DND-41 (cell line): ENCODE measurements around the gene WDFY4.
"Not testable (repeated sequence)": the region's sequence is repeated elsewhere in the genome, so short reads cannot be mapped to it uniquely, and the experiment has no call there.

ENCODE experiments used
- ATAC-seq: fragments of 200-7000 bp; cut with Tn5 transposase; 3 replicates; pipeline ENCODE4 v1.9.1; 2021; ENCODE audit warnings: low read depth; ENCODE audit not compliant: insufficient read depth
- DNase-seq: peaks from one replicate; pipeline ENCODE4 v3.0.0-alpha.2; 2020
- H2AFZ ChIP-seq: 2 replicates; pipeline ENCODE4 v1.6.0; 2012; ENCODE audit warnings: low read depth, low read length
- H3K27ac ChIP-seq: 2 replicates; pipeline ENCODE4 v1.5.1; 2012; ENCODE audit warnings: low read length, inconsistent platforms
- H3K27me3 ChIP-seq: fragments of 200-600 bp; sonication (generic); 2 replicates; pipeline ENCODE4 v1.6.0; 2012; ENCODE audit warnings: low read length, mild to moderate bottlenecking, inconsistent platforms; ENCODE audit not compliant: insufficient read depth, poor library complexity
- H3K36me3 ChIP-seq: 2 replicates; pipeline ENCODE4 v1.5.1; 2012; ENCODE audit warnings: low read length, inconsistent platforms; ENCODE audit not compliant: insufficient read depth
- H3K4me1 ChIP-seq: 2 replicates; pipeline ENCODE4 v1.5.1; 2012; ENCODE audit warnings: mild to moderate bottlenecking, low read length; ENCODE audit not compliant: insufficient read depth
- H3K4me2 ChIP-seq: 2 replicates; pipeline ENCODE4 v1.6.0; 2012; ENCODE audit warnings: mild to moderate bottlenecking, moderate library complexity, low read length, inconsistent platforms; ENCODE audit not compliant: insufficient read depth
- H3K4me3 ChIP-seq, 2 experiments: fragments of 200-600 bp in 1 of 2; shearing (Covaris generic) in 1 of 2; 2 replicates each; pipeline ENCODE4 v1.5.1; 2012 to 2016; ENCODE audit warnings: inconsistent platforms in 2 of 2, low read length in 2 of 2, mild to moderate bottlenecking in 2 of 2, low read depth in 1 of 2, moderate library complexity in 1 of 2
- H3K79me2 ChIP-seq: 2 replicates; pipeline ENCODE4 v1.6.0; 2012; ENCODE audit warnings: low read length, inconsistent platforms; ENCODE audit not compliant: insufficient read depth
- H3K9ac ChIP-seq: 2 replicates; pipeline ENCODE4 v1.6.0; 2012; ENCODE audit warnings: low read depth, mild to moderate bottlenecking, inconsistent platforms, low read length, moderate library complexity
- H3K9me3 ChIP-seq: 2 replicates; pipeline ENCODE4 v1.5.1; 2012; ENCODE audit warnings: low read length, moderate library complexity, mild to moderate bottlenecking, inconsistent platforms; ENCODE audit not compliant: insufficient read depth, severe bottlenecking
- H4K20me1 ChIP-seq: 2 replicates; pipeline ENCODE4 v1.6.0; 2012; ENCODE audit warnings: low read length; ENCODE audit not compliant: insufficient read depth
- CTCF ChIP-seq: IDR thresholded peaks from 2 replicates; pipeline ENCODE4 v1.5.1; 2012; ENCODE audit warnings: borderline replicate concordance, low read length, moderate library complexity, mild to moderate bottlenecking; ENCODE audit not compliant: poor library complexity, severe bottlenecking; ENCODE audit errors: extremely low read depth
- EZH2 ChIP-seq: IDR thresholded peaks from 3 replicates; pipeline ENCODE4 v1.6.1; 2012; ENCODE audit warnings: borderline replicate concordance, low read depth, mild to moderate bottlenecking, moderate library complexity, low read length, inconsistent platforms; ENCODE audit not compliant: severe bottlenecking

Gene WDFY4

DNA sequence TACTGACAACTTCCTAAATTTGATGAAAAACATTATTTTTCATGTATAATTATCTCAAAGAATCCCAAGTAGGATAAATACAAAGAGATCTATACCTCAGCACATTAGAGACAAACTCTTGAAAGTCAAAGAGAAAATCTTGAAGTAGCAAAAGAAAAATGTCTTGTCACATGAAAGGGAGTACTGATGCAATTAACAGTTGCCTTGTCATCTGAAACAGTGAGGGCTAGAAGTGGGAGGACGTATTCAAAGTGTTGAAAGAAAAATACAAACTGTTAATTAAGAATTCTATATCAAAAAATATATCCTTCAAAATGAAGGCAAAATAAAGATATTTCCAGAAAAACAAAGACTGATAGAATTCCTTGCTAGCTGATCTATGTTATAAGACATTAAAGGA, 44.3 kb upstream of the WDFY4 start:
- no peaks in the 10 kb centered on the region for H3K27me3 ChIP-seq
- ATAC-seq (no peak), DNase-seq (no peak)
- no peak overlapping the region for H3K4me2 ChIP-seq
- no peaks in the 10 kb centered on the region for H3K36me3 ChIP-seq
- TF ChIP-seq CTCF (no peak), EZH2 (no peak)
- no peak overlapping the region for H3K4me3 ChIP-seq
- peaks cover 7% of the 10 kb centered on the region for H3K4me1 ChIP-seq
- H3K9ac ChIP-seq, result no peak overlapping the region
- peaks cover 4% of the 10 kb centered on the region for H3K9me3 ChIP-seq
- no peaks in the 10 kb centered on the region for H3K79me2 ChIP-seq
- H3K27ac ChIP-seq, result no peak overlapping the region
- no peak overlapping the region for H2AFZ ChIP-seq
- H4K20me1 ChIP-seq, result no peaks in the 10 kb centered on the region

- not testable (repeated sequence) for H3K4me2 ChIP-seq, H3K4me3 ChIP-seq, H3K27ac ChIP-seq, H3K27me3 ChIP-seq, ATAC-seq, H3K4me1 ChIP-seq, H3K9ac ChIP-seq, H3K9me3 ChIP-seq, H3K36me3 ChIP-seq, H3K79me2 ChIP-seq, H4K20me1 ChIP-seq, DNase-seq, H2AFZ ChIP-seq
Observed at GRCh38 chr10:48641099-48641690, 43.5 kb upstream of the WDFY4 start.

GRCh38 chr10:48645600-48645999, 39.1 kb upstream of the WDFY4 start:
- H3K36me3 ChIP-seq, result no peaks in the 10 kb centered on the region
- H3K79me2 ChIP-seq, result no peaks in the 10 kb centered on the region
- H3K4me3 ChIP-seq, result no peak overlapping the region
- H3K27me3 ChIP-seq, result no peaks in the 10 kb centered on the region
- no peaks in the 10 kb centered on the region for H3K4me1 ChIP-seq
- no peaks in the 10 kb centered on the region for H4K20me1 ChIP-seq
- no peak overlapping the region for H3K4me2 ChIP-seq
- H3K27ac ChIP-seq, result no peak overlapping the region
- no peak overlapping the region for H2AFZ ChIP-seq
- DNase-seq (no peak), ATAC-seq (no peak)
- H3K9me3 ChIP-seq, result peaks cover 4% of the 10 kb centered on the region
- no peak overlapping the region for H3K9ac ChIP-seq
- TF ChIP-seq EZH2, result no peak
- no peak for TF ChIP-seq CTCF

DNA sequence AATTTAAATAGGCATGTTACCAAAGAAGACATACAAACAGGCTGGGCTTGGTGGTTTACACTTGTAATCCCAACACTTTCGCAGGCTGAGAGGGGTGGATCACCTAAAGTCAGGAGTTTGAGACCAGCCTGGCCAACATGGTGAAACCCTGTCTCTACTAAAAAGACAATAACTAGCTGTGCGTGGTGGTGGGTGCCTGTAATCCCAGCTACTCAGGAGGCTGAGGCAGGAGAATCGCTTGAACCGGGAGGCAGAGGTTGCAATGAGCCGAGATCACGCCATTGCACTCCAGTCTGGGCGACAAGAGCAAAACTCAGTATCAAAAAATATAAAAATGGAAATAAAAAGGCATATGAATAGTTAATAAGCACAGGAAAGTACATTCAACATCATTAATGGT, 37.6 kb upstream of the WDFY4 start:
- H3K9ac ChIP-seq, H4K20me1 ChIP-seq, H3K4me3 ChIP-seq, H3K27ac ChIP-seq, H3K4me2 ChIP-seq, H3K9me3 ChIP-seq, H3K36me3 ChIP-seq, DNase-seq, H3K79me2 ChIP-seq, H3K4me1 ChIP-seq, H2AFZ ChIP-seq, ATAC-seq, H3K27me3 ChIP-seq: not testable (repeated sequence)
